Panc1 (cell line): ENCODE measurements around the gene SLC20A1. TPM values are rescaled to one million over a fixed set of nuclear protein-coding genes. Genes with fewer than 3 reads are reported as not detected.

Experiments used
- ATAC-seq: fragments of 200-7000 bp; cut with Tn5 transposase; 2 replicates; pipeline ENCODE4 v1.9.1; 2020; ENCODE audit warnings: mild to moderate bottlenecking, moderate library complexity
- BruUV-seq: library from RNA; stranded (reverse); fragments of 400-500 nt; replicated peaks from 2 replicates; lab custom pipeline; 2021; lab: Mats Ljungman, UMichigan
- CTCF ChIA-PET: fragments of 300-600 bp; sonication (Branson Sonifier 250); formaldehyde crosslinking; loops from one replicate; lab custom pipeline; 2022; ENCODE audit warnings: antibody characterized with exemption; lab: Charles Lee
- POLR2A ChIA-PET: fragments of 300-600 bp; sonication (Branson Sonifier 250); formaldehyde crosslinking; loops from one replicate; lab custom pipeline; 2022; ENCODE audit warnings: antibody characterized with exemption; lab: Charles Lee
- DNase-seq: peaks from one replicate; pipeline ENCODE4 v3.0.0-alpha.2; 2010; ENCODE audit warnings: low read depth, low spot score
- H3K27ac ChIP-seq: 2 replicates; pipeline ENCODE4 v1.5.1; 2011; ENCODE audit warnings: mild to moderate bottlenecking, low read length, inconsistent platforms
- H3K27me3 ChIP-seq: fragments of 200-500 bp; sonication (Bioruptor generic); 2 replicates; pipeline ENCODE4 v1.6.0; 2014; ENCODE audit warnings: low read length, inconsistent platforms; ENCODE audit not compliant: control insufficient read depth, insufficient read depth
- H3K36me3 ChIP-seq: fragments of 200-500 bp; sonication (Bioruptor generic); 2 replicates; pipeline ENCODE4 v1.5.1; 2014; ENCODE audit warnings: inconsistent platforms, mild to moderate bottlenecking, low read length, moderate library complexity; ENCODE audit not compliant: control insufficient read depth, insufficient read depth
- H3K4me1 ChIP-seq: 2 replicates; pipeline ENCODE4 v1.5.1; 2011; ENCODE audit warnings: inconsistent platforms, mild to moderate bottlenecking, low read length, moderate library complexity; ENCODE audit not compliant: control insufficient read depth, insufficient read depth
- H3K4me3 ChIP-seq, 2 experiments: 2 replicates each; pipeline ENCODE4 v1.5.1; 2011 to 2012; ENCODE audit warnings: low read depth in 2 of 2, low read length in 2 of 2, mild to moderate bottlenecking in 2 of 2, inconsistent platforms in 1 of 2, moderate library complexity in 1 of 2
- H3K9me3 ChIP-seq: fragments of 200-500 bp; sonication (Bioruptor generic); 2 replicates; pipeline ENCODE4 v1.5.1; 2014; ENCODE audit warnings: low read depth, mild to moderate bottlenecking, inconsistent platforms, low read length, moderate library complexity; ENCODE audit not compliant: control insufficient read depth, insufficient read depth
- POLR2AphosphoS5 ChIP-seq: IDR thresholded peaks from 2 replicates; pipeline ENCODE4 v1.6.1; 2012; ENCODE audit warnings: mild to moderate bottlenecking, low read depth, low read length, moderate library complexity
- SIN3A ChIP-seq: IDR thresholded peaks from 2 replicates; pipeline ENCODE4 v1.6.1; 2012; ENCODE audit warnings: low read depth, mild to moderate bottlenecking, low read length, moderate library complexity, borderline replicate concordance; ENCODE audit not compliant: insufficient read depth
- TCF7L2 ChIP-seq: IDR thresholded peaks from 2 replicates; pipeline ENCODE4 v1.6.1; 2011; ENCODE audit warnings: mild to moderate bottlenecking, low read depth, low read length, inconsistent platforms
- in situ Hi-C: cut with HindIII; loops from 2 replicates; pipeline ENCODE4 v1.10.0; 2016; ENCODE audit warnings: low sequenced_read_pairs, low pct_unique_long_range_greater_than_20kb
- intact Hi-C: fragments of 100-400 bp; cut with micrococcal nuclease; formaldehyde crosslinking; loops from one replicate; pipeline ENCODE4 v1.10.0; 2022; ENCODE audit not compliant: unreplicated experiment
- total RNA-seq: library from RNA; stranded (reverse); gene quantifications from one replicate; pipeline ENCODE4 v1.2.1, GENCODE V29; 2021; ENCODE audit not compliant: unreplicated experiment
- TF ChIP-seq, protein P1 (sequence below), 2 experiments: IDR thresholded peaks; 2 replicates each; pipeline ENCODE4 v1.6.1; 2011 to 2012; ENCODE audit warnings: low read depth in 2 of 2, control low read depth in 1 of 2, low read length in 1 of 2, mild to moderate bottlenecking in 1 of 2, moderate library complexity in 1 of 2; ENCODE audit not compliant: insufficient read depth in 1 of 2
- TF ChIP-seq, protein P2 (sequence below): fragments of 450-650 bp; IDR thresholded peaks from 2 replicates; pipeline ENCODE4 v1.5.1; 2017; ENCODE audit warnings: mild to moderate bottlenecking

SLC20A1 gene
- total RNA-seq, 1 experiment from 2014 or later = 72.0 TPM

DNA sequence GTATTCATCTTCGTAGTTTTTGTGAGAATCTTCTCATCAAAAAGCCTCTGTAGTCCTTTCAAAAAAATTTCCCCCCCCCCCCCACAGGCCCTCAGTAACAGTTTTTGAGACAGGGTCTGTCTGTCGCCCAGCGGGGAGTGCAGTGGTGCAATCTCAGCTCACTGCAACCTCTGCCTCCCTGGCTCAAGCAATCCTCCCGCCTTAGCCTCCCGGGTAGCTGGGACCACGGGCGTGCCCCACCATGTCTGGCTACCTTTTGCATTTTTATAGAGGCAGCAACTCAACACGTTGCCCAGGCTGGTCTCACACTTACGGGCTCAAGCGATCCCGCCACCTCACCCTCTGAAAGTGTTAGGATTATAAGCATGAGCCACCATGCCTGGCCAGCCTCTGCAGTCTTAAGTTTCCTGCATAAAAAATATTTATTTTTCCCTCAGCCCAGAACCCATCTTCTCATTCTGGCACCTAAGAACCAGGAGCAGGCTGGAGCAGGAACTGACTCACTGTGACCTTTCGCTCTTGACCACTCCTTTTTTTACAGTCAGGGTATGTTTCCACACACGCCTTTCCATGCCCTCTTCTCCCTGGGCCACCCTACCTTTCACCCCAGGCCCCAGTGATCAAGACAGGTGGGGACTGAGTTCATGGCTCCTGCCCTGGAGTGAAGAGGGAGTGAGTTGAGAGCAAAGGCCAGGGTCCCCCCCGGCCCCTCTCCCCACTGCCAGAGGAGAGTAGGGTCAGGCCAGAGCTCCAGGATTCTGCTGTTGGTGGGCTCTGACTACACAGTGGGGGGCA, 42.5 kb downstream of the SLC20A1 start:
- H3K4me1 ChIP-seq = peaks cover 23% of the 10 kb centered on the region
- in situ Hi-C loops = no loop called here

DNA sequence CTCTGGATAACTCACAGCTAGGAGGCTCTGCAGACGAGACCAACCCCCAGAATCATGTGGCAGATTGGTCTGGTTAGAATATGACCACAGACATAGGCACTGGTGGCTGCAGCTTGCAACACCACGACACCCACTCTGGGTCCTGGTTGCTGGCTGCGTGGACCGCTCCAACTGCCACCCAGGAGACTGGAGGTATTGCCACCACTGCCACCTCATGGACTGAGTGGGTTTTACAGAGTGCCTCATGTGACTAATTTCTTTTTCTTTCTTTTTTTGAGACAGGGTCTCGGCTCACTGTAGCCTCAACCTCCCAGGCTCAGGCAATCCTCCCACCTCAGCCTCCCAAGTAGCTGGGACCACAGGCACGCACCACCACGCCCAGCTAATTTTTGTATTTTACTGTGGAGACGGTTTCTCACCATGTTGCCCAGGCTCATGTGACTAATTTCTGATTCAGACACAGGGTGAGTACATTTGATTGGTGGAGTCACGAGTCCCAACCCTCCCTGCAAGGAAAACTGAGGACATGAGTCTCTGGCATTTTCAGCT, 45.2 kb downstream of the SLC20A1 start:
- peak; percentile 86 for ATAC-seq
- Histone ChIP-seq H3K4me1 (peaks cover 23% of the 10 kb centered on the region), H3K36me3 (no peaks in the 10 kb centered on the region), H3K27me3 (no peaks in the 10 kb centered on the region), H3K4me3 (peak overlapping the region; percentile 12 to 38; a peak in 3 of 4 replicates), H3K27ac (peak overlapping the region; percentile 75), H3K9me3 (no peaks in the 10 kb centered on the region)
- POLR2A ChIA-PET = interaction anchor here (0.7 kb wide), 1 partner anchor 11 kb away, joined by 5 read pairs; no protein-coding TSS in a partner anchor
- in situ Hi-C loops = no loop called here
- peak; percentile 48 for DNase-seq
- TF ChIP-seq, protein P1, sequence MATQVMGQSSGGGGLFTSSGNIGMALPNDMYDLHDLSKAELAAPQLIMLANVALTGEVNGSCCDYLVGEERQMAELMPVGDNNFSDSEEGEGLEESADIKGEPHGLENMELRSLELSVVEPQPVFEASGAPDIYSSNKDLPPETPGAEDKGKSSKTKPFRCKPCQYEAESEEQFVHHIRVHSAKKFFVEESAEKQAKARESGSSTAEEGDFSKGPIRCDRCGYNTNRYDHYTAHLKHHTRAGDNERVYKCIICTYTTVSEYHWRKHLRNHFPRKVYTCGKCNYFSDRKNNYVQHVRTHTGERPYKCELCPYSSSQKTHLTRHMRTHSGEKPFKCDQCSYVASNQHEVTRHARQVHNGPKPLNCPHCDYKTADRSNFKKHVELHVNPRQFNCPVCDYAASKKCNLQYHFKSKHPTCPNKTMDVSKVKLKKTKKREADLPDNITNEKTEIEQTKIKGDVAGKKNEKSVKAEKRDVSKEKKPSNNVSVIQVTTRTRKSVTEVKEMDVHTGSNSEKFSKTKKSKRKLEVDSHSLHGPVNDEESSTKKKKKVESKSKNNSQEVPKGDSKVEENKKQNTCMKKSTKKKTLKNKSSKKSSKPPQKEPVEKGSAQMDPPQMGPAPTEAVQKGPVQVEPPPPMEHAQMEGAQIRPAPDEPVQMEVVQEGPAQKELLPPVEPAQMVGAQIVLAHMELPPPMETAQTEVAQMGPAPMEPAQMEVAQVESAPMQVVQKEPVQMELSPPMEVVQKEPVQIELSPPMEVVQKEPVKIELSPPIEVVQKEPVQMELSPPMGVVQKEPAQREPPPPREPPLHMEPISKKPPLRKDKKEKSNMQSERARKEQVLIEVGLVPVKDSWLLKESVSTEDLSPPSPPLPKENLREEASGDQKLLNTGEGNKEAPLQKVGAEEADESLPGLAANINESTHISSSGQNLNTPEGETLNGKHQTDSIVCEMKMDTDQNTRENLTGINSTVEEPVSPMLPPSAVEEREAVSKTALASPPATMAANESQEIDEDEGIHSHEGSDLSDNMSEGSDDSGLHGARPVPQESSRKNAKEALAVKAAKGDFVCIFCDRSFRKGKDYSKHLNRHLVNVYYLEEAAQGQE (IDR thresholded peaks at IDR 0.05; ENCODE audit: insufficient read depth in 1 of 2, low read depth in 2 of 2, low read length in 1 of 2) = no peak
- TF ChIP-seq TCF7L2 (no peak), SIN3A (no peak), POLR2AphosphoS5 (no peak)
- TF ChIP-seq, protein P2, sequence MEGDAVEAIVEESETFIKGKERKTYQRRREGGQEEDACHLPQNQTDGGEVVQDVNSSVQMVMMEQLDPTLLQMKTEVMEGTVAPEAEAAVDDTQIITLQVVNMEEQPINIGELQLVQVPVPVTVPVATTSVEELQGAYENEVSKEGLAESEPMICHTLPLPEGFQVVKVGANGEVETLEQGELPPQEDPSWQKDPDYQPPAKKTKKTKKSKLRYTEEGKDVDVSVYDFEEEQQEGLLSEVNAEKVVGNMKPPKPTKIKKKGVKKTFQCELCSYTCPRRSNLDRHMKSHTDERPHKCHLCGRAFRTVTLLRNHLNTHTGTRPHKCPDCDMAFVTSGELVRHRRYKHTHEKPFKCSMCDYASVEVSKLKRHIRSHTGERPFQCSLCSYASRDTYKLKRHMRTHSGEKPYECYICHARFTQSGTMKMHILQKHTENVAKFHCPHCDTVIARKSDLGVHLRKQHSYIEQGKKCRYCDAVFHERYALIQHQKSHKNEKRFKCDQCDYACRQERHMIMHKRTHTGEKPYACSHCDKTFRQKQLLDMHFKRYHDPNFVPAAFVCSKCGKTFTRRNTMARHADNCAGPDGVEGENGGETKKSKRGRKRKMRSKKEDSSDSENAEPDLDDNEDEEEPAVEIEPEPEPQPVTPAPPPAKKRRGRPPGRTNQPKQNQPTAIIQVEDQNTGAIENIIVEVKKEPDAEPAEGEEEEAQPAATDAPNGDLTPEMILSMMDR = peak; percentile 83
- CTCF ChIA-PET = interaction anchor here (0.6 to 1.7 kb wide), 3 partner anchors 20 to 311 kb away, joined by 3 to 7 read pairs (median 3); no protein-coding TSS in a partner anchor
- no TSS peak for BruUV-seq
- intact Hi-C loops = loop anchor here (1.0 kb wide), 1 partner anchor 91 kb away; no protein-coding TSS in a partner anchor

More for the DNA sequence above, 42.5 kb downstream of the SLC20A1 start:
- Histone ChIP-seq H3K27me3 (no peaks in the 10 kb centered on the region), H3K27ac (no peak overlapping the region), H3K9me3 (no peaks in the 10 kb centered on the region), H3K4me3 (no peak overlapping the region), H3K36me3 (no peaks in the 10 kb centered on the region)
- intact Hi-C loops = no loop called here
- no TSS peak for BruUV-seq
- ATAC-seq (no peak), DNase-seq (no peak)
- ChIA-PET CTCF (no interaction called here), POLR2A (no interaction called here)
- TF ChIP-seq SIN3A (no peak), POLR2AphosphoS5 (no peak), TCF7L2 (no peak)
- TF ChIP-seq, protein P2 = no peak
- TF ChIP-seq, protein P1 (IDR thresholded peaks at IDR 0.05; ENCODE audit: insufficient read depth in 1 of 2, low read depth in 2 of 2, low read length in 1 of 2) = no peak
